CD4-positive, alpha-beta T cell treated with Interleukin-10 for 1 hour (primary cell): Measurements from ENCODE around the gene IL31RA.
A peak's percentile ranks its signal among the peaks of the same experiment; 100 is the strongest.
"Not testable (repeated sequence)": the region's sequence is repeated elsewhere in the genome, so short reads cannot be mapped to it uniquely, and the experiment has no call there.

Experiments
- DNase-seq: peaks from one replicate; pipeline ENCODE4 v3.0.0-alpha.2; 2020

The IL31RA gene

DNA sequence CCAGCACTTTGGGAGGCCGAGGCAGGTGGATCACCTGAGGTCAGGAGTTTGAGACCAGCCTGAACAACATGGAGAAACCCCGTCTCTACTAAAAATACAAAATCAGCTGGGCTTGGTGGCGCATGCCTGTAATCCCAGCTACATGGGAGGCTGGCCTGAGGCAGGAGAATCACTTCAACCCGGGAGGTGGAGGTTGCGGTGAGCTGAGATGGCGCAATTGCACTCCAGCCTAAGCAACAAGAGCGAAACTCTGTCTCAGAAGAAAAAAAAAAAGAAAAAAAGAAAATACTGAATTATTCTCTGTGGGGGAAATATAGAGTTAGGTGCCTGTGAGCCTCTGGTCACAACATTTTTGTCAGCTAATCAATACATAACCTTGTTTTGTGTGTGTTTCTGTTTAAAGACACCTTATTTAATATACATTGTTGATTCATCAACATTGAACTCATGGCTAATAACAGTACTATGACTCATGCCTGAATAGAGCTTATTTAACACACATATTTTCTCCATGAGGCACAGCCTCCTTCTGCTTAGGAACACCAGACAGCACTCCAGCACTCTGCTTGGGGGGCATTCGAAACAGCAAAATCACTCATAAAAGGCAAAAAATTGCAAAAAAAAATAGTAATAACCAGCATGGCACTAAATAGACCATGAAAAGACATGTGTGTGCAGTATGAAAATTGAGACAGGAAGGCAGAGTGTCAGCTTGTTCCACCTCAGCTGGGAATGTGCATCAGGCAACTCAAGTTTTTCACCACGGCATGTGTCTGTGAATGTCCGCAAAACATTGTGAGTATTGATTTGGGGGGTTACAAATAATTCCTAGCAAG, at the start of gene IL31RA:
IL31RA (plus strand) TSS at position 519 of the 836 bp plus-strand sequence; CDS start at position 733, 214 bp downstream.
- no peak for DNase-seq

DNA sequence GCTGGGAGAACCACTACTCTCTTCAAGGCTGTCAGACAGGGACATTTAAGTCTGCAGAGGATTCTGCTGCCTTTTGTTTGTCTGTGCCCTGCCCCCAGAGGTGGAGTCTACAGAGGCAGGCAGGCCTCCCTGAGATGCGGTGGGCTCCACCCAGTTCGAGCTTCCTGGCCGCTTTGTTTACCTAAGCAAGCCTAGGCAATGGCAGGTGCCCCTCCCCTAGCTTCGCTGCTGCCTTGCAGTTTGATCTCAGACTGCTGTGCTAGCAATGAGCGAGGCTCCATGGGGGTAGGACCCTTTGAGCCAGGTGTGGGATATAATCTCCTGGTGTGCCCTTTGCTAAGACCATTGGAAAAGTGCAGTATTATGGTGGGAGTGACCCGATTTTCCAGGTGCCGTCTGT, 42.3 kb upstream of the IL31RA start:
- DNase-seq: peak; percentile 9

DNA sequence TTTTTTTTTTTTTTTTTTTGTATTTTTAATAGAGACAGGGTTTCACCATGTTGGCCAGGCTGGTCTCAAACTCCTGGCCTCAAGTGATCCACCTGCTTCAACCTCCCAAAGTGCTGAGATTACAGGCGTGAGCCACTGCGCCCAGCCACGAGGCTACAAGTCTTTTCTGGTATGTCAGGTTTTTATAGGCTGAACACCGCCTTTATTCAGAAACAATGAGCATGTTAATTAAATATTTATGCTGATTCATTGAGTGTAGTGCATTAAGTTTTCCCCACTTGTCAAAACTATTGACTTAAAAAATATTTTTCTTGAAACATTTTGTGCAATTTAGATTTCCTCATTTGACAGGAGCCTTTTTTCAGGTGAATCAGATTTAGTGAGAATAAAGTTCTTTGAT, 35.2 kb upstream of the IL31RA start:
- DNase-seq: not testable (repeated sequence)

DNA sequence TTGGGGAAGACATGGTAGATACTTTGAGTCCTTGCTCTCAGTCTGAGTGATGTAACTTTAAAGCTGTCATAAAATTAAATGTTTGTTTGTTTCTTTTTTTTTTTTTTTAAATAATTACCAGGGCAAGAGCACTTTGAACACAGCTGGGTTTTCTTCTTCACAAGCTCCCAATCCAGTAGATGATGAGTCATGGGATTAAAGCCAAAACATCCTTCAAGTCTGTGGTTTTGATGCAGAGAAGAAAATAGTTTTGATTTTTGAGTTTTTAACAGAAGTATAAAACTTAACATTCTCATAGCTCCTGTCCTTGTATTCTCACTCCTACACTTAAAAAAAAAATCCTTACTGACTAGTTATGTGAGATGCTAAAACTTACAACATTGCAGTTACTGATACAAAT, 34.8 kb upstream of the IL31RA start:
- DNase-seq: no peak

DNA sequence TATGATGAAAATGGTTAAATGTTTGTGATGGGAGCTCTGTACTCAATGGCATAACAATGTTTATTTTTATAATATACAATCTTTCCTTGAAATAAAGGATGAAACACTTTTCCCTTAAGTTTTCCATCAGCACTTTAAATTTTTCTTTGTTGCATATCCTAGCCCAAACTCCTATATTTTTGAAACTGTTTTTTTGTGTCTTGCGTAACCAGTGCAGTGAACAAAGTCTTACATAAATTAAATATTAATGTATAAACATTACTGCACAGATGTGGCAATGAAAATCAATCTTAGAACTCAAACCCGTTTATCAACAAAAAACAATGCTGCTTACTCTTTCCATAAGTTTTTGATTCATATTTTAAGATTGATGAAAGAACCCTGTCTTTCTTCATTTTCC, 34.1 kb upstream of the IL31RA start:
- no peak for DNase-seq

DNA sequence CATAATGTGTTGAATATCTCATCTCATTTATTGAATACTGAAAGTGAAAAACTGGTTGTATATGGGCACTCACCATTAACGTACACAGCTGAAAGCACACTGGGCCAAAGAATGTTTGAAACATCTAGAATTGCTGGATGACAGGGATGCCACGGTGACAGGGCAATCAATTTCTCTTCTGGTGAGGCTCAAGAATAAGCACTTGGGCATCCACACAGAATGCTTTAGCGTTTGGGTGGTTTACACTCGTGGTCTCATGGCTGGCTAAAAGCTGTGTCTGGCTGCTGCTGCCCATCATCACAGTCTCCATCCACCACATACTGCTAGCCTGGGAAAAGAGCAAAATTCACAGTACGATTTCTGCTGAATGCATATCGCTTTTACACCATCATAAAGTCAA, 30.7 kb upstream of the IL31RA start:
- no peak for DNase-seq

DNA sequence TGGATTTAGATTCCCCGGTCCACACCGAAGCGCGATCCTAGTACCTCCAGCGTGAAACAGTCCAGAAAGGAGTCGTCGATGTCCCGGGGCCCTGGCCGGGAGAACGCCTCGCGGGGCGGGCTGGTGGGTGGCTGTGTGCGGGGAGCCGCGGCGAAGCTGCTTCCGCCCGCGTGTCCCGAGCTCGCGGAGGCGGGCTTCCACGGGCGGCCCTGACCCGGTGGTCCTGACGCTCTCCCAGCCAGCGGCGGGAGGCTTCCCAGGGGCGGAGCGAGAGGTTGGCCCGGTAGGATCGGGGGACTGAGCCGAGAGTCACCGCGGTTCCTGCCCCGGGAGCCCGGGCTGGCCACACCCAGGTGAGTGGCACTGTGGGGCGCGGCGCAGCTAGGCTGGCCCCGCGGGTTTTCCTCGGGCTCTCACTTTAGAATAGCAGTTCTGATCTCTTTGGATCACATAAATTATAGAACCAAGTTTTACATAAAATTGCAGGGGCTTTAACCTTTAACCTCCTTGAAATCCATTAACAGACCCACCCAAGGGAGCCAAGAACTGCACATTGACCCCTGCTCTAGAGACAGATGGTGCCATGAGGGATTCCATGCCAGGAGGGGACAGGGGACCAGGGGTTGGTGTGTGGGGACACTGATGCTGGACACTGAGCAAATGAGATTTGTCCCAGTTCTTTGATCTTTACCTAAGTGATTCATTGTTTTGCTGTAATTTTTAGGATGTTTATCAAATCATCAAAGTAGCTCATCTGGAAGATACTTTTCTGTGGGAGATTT, 29.2 kb upstream of the IL31RA start:
- no peak for DNase-seq

DNA sequence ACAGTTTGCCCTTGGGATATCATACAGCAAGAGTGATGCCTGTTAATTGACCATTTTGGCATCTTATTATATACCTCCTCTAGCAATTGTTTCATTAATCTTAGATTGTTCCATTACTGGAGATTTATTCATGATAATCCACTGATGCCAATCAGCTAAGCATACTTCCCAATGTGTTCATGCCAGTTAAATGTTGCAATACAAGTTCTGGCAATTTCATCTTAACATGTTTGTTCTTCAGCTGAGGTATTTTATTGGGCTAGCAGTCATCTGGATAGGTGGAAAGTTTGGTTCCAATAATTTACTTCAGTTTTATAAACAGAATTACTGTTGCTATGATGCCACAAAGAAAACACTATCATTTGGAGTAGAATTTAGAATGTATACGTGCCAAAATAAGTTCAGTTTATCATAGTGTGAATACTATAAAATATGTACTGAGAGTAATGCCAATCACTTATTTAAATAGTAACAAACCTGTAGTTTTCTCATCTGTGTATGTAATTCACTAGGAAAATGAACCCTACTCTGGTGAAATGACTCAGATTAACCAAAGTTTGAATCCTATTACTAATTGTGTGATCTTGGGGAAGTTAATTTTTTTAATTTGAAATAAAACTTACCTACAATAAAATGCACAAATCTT, 27.9 kb upstream of the IL31RA start:
- DNase-seq: no peak

DNA sequence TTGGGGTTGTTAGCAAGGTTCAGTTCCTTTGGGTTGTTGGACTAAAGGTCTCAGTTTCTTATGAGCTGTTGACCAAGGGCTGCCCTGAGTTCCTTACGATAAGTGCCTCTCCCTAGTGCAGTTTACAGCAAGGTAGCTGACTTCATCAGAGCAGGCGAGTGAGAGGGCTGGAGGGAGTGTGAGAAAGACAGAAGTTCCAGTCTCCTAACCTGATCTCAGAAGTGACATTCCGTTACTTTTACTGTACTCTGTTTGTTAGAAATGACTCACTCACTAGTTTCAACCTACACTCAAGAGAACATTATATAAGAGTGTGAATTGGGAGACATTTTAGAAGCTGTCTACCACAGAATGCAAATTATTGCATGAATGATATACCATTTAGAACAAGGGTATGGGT, 21.2 kb upstream of the IL31RA start:
- DNase-seq: no peak

DNA sequence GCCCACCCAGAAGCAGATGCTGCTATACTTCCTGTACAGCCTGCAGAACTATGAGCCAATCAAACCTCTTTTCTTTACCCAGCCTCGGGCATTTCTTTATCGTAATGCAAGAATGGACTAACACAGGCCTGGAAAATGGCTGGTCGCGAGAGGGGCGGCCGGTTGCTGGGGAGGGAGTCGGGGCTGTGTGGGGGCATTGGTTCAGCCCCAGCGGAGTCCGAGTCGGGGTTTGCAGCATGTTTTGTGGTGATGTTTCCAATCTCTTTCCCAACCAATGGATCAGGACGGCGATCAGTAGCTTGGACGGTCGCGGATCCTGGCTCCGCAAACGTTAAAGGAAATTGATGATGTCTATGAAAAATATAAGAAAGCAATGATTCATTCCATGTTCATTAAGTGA, 18.7 kb upstream of the IL31RA start:
- no peak for DNase-seq

DNA sequence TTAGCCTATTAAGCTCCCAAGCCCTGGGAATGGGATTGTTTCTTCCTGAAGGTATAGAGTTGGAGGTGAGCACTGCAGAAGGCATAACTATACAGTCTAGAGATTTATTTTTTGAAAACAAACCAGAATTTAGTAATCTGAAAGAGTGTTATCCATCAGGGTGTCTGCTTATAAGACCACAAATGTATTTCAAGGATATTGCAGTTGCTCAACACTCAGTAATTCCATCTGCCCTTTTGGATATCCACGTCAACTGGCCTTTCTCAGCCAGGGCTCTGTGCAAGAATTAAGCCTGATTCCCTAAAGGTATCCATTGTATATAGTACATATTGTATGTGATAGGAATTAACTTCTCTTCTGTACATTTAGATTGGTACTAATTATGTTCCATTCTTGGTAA, 15.0 kb upstream of the IL31RA start:
- no peak for DNase-seq

DNA sequence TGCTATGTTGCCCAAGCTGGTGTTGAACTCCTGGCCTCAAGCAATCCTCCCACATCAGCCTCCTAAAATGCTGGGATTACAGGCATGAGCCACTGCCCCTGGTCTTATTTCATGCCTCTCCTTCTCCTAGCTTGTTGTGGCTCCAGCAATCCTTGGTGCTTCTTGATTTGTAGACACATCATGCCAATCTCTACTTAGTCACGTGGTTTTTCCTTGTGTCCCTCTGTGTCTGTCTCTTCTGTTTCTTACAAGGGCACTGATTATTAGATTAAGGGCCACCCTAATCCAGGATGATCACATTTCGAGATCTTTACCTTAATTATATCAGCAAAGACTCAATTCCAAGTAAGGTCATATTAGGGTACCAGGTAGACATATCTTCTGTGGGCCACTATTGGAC, 9.2 kb upstream of the IL31RA start:
- no peak for DNase-seq

DNA sequence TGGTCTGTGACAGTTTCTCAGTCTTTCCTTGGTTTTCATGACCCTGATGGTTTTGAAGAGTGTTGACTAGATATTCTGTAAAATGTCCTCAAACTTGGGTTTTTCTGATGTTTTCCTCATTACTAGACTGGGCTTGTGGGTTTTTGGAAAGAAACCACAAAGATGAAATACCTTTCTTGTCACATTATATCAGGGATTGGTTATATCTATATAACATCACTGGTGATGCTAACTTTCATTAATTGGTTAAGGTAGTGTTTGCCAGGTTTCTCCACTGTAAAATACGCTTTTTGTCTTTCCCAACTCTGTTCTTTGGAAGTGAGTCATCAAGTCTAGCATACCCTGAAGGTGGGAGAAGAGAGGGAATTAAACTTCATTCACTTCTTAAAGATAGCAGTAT, 3.3 kb upstream of the IL31RA start:
- DNase-seq: no peak

DNA sequence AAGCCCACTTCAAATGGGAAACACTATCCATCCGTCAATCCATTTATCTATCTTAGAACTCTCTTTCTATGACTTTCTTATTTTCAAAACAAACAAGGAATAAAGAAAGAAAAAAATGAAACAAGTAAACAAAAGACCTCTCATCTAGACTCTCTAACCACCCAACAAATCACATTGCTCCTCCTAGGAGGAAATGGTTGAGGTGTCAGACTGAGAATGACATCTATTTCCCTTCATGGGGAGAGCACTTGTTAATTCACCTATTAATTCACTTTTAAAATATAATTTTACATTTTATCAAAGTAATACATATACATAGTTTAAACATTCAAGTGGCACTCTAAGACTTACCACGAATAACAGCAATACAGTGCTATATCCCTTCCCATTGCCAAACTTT, 2.4 kb upstream of the IL31RA start:
- DNase-seq: no peak

DNA sequence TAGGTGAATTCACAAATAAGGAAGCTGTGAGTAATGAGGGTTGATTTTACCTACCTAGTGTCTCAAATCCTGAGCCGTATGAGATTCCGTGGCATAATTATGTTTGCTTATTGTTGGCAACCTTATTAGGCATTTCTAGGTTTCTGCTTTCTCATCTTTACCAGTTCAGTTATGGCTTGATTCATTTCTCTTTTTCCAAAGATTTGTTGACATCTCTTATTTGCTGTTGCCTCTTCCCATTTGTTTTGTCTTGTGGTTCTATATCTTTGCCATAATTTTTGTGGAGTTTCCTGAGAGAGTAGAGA, 470 bp downstream of the IL31RA start:
- no peak for DNase-seq

DNA sequence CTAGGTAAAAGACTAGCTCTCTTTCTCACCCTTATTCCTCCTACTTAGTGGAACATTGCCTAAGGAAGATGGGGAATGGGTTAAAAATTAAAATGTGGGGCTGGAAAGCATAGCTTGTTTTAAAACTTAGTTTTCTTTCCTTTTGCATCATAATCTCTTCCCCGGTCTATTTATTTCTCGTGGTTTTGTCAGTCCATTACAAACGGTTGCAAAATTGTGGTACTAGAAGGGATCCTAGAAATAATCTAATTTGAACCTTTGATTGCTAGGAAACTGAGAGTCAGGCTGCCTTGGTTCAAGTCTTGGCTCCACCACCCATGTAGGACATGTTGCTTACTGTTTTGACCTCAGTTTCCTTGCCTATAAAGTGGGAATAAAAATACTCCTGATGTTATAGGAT, 1.3 kb downstream of the IL31RA start:
- no peak for DNase-seq

DNA sequence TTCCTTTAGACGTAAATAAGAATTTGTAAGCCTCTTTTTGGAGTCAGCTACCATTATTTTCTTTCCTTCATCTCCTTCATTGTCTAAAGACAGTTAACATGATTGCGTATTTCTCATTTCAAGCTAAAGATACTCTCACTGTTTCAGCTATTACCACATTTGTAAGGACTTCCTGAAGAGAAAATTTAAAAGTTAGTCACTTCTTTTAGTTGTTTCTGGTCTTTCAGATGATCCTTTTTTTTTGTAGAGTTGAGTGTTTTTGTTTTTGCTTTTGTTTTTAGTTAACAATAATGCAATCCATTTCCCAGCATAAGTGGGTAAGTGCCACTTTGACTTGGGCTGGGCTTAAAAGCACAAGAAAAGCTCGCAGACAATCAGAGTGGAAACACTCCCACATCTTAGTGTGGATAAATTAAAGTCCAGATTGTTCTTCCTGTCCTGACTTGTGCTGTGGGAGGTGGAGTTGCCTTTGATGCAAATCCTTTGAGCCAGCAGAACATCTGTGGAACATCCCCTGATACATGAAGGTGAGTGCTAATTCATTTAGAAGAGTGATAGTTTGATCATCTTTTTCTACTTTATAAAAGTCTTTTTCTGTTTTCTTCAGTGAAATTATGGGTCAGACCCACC, 2.0 kb downstream of the IL31RA start:
- no peak for DNase-seq

DNA sequence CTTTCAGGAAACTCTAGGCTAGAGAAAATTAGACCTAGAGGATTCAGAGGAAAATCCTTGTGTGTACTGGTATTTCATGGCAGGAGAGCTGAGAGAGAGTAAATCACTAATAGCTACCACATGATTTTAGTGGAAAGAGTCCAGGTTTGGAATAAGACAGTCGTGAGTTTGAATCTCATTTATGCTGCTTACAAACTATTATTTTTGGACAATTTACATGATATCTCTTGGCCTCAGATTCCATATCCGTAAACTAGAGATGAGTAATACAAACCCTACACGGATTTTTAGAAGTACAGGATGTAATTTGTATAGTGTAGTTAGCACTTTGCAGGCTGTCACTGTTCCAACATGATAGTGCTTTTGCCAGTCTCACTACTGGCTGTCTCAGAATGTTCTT, 2.7 kb downstream of the IL31RA start:
- no peak for DNase-seq

DNA sequence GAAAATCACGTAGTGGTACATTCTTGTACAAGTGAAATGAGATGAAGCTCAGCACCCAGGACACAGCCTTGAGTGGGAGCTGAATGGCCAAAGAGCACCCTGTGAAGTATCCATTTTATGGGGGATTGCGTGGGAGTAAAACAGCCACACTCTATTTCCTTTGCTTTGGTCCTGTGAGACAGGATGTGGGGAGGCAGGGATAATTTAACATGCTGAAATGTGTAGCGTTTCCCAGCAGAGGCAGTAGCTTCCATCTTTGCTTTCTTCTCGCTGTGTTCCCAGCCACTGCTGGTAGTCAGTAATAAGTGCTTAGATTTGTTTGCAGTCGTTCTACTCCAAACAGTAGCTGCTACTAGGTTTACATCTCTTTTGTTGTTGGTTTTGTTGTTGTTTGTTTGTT, 4.4 kb downstream of the IL31RA start:
- DNase-seq: peak; percentile 2

DNA sequence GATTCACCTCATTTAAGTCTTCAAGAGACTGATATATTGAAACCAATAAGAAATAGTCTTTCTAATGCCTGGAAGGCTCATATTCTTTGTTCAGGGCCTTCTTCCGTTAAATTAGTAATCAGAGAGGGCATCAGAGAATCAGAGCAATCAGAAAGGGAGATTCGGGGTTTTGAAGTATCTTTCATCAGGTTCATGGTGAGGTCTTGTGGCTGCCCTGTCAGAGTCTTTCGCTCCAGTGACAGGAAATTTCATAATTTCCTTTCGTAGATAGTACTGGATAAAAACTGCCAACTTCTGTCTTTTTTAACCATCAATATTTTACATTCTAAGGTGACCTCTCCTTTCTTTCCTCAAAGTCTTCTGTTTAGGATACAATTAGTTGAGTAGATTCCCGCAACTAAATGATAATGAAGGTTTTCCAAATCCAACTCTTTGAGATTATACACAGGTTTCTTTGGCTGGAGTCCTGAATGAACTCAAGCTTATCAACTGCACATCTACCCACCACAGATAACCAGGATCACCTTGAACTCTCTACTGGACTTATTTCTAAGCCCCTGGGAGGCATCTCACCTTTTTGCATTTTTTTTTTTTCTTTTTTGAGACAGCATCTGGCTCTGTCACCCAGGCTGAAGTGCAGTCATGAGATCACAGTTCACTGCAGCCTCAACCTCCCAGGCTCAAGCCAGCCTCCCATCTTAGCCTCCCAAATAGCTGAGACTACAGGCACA, 5.5 kb downstream of the IL31RA start:
- DNase-seq: peak; percentile 44

DNA sequence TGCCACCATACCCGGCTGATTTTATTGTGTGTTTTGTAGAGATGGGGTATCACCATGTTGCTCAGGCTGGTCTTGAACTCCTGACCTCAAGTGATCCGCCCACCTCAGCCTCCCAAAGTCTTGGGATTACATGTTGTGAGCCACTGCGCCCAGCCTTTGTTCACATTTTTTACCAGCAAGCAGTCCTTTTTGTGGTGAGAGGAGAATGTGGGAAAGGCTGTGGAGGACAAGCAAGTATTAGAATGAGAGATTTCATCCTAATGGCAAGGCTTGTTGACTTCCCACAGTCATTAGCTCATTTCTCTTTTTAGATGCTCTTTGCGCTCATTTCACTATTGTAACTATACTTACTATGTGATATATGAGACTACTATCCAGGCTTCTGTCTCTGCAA, 6.1 kb downstream of the IL31RA start:
- DNase-seq: no peak

DNA sequence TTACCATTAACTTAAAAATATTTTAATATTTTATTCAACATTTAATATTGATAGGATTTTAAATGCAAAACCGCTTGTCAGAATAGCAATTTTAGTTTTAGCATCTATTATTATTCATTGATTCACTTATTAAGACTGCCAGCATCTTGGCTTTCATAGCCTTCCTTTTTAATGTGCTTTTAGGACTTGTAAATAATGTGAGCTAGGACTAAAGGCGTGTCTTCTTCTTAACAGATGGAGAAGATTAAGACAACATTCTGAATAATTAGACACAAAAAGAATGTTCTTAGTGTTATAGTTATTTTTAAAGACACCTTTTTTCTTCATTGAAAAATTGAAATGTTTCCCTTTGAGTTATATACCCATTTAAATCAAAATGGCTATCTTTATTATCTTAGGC, 6.9 kb downstream of the IL31RA start:
- no peak for DNase-seq

DNA sequence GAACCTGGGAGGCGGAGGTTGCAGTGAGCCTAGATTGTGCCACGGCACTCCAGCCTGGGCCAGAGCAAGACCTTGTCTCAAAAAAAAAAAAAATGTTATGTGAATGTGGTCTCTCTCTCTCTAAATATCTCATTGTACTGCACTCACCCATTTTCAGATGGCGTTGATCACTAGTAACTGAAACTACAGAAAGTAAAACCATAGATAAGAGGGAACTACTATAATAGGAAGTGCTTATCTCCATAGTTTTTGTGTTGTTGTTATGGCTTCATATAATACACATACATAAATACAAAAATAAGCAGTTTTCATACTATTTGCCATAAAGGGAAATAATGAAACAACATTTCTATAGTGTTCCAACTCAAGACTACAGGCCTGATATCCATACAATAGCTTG, 9.1 kb downstream of the IL31RA start:
- DNase-seq: no peak
